ENCODE data around the gene TMEM184A. TPM values are rescaled to one million over a fixed set of nuclear protein-coding genes. Genes with fewer than 3 reads are reported as not detected.

The TMEM184A gene
- polyA plus RNA-seq, 1 donor from 2014 or later: 0.08 TPM

DNA sequence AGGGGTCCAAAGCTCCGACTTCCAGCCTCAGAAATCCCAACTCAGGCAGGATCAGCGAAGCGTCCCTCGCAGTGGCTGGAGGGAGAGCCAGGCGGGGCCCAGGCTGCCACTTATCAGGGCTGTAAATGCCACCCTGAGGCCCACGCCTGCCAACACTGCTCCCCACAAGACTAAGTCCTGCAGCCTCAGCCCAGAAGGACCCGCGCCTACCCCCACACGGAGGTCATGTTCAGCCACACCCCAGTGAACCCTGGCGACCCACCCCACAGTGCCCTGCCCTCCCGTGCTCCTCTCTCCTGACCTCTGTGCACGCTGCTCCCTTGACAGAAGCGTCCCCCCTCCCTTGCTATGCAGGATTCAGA lies 10.7 kb upstream of the TMEM184A start:
- Mint-ChIP-seq H3K9me3 (no peaks in the 10 kb centered on the region), H3K36me3 (no peaks in the 10 kb centered on the region), H3K27ac (no peak overlapping the region), H3K4me1 (peaks cover 9 to 12% (median 9%) of the 10 kb centered on the region in 3 donors), H3K27me3 (peaks cover 3% of the 10 kb centered on the region), H3K4me3 (peak overlapping the region in 1 of 4 donors; percentile 99)

- Mint-ChIP-seq H3K4me1 (peaks cover 4 to 6% (median 5%) of the 10 kb centered on the region in 3 donors), H3K27ac (no peak overlapping the region), H3K27me3 (peaks cover 3% of the 10 kb centered on the region), H3K36me3 (no peaks in the 10 kb centered on the region), H3K9me3 (no peaks in the 10 kb centered on the region), H3K4me3 (peak overlapping the region in 1 of 4 donors; percentile 65)
Measured at GRCh38 chr7:1564603-1565022, 8.6 kb upstream of the TMEM184A start.

GRCh38 chr7:1563981-1564602 lies 8.1 kb upstream of the TMEM184A start:
- no peak overlapping the region for H3K27ac Mint-ChIP-seq
- H3K4me3 Mint-ChIP-seq: peak overlapping the region in 2 of 4 donors; percentile 17 to 65

GRCh38 chr7:1562597-1563051 lies 6.6 kb upstream of the TMEM184A start:
- Mint-ChIP-seq H3K36me3 (no peaks in the 10 kb centered on the region), H3K4me3 (no peak overlapping the region), H3K27me3 (peaks cover 3% of the 10 kb centered on the region), H3K9me3 (no peaks in the 10 kb centered on the region), H3K27ac (no peak overlapping the region), H3K4me1 (no peaks in the 10 kb centered on the region)

More at GRCh38 chr7:1563981-1564602, 8.1 kb upstream of the TMEM184A start:
- H3K4me1 Mint-ChIP-seq: peaks cover 2 to 4% (median 3%) of the 10 kb centered on the region in 3 donors
- no peaks in the 10 kb centered on the region for H3K36me3 Mint-ChIP-seq
- H3K27me3 Mint-ChIP-seq: peaks cover 3% of the 10 kb centered on the region
- H3K9me3 Mint-ChIP-seq: no peaks in the 10 kb centered on the region

GRCh38 chr7:1562116-1562515 lies 6.1 kb upstream of the TMEM184A start:
- H3K4me3 Mint-ChIP-seq: peak overlapping the region in 1 of 4 donors; percentile 10
- H3K27me3 Mint-ChIP-seq: peaks cover 3% of the 10 kb centered on the region
- H3K36me3 Mint-ChIP-seq: no peaks in the 10 kb centered on the region
- H3K4me1 Mint-ChIP-seq: no peaks in the 10 kb centered on the region
- no peaks in the 10 kb centered on the region for H3K9me3 Mint-ChIP-seq
- no peak overlapping the region for H3K27ac Mint-ChIP-seq

DNA sequence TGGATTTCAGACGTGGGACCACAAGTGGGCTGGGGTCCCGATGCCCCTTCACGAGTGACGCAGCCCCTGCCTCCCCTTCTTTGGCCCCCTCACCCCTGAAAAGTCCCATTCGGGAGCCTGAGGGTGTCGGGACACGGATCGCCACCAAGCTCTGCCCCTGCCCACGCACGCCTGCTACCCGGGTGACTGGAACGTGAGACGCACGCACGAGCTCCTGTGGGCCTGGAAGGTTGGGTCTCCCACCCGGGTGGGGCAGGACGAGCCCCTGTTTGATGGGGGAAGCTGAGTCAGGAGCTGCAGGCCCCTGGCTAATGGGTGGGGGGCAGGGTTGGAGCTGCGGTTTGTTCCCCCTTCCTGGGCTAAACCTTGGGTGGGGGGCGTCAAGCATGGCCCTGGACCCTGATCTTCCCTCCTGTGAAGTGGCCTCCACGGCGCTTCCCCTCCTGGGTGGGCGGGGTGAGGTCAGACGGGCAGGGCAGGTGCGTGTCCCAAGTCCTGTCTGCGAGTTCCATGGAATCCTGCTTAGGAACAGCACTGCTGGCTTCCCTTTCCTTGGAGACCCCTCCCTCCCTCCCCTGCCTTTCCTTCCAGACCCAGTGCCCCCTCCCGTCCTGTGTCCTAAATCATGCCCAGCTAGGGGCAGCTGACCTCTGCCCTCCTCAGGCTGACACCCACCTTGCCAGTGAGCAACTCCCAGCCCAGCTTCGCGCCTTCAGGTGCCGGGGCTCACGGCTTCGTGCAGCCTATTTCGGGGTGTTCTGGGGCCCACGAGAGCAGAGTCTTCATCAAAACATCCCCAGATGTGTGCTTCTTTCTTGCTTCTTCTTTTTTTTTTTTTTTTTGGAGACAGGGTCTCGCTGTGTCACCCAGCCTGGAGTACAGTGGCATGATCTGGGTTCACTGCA lies 5.3 kb upstream of the TMEM184A start:
- Mint-ChIP-seq H3K9me3 (no peaks in the 10 kb centered on the region), H3K27ac (no peak overlapping the region), H3K4me1 (peaks cover 0 to 1% (median 0%) of the 10 kb centered on the region in 3 donors), H3K27me3 (peaks cover 5% of the 10 kb centered on the region), H3K36me3 (no peaks in the 10 kb centered on the region), H3K4me3 (peak overlapping the region in 1 of 4 donors; percentile 10)

DNA sequence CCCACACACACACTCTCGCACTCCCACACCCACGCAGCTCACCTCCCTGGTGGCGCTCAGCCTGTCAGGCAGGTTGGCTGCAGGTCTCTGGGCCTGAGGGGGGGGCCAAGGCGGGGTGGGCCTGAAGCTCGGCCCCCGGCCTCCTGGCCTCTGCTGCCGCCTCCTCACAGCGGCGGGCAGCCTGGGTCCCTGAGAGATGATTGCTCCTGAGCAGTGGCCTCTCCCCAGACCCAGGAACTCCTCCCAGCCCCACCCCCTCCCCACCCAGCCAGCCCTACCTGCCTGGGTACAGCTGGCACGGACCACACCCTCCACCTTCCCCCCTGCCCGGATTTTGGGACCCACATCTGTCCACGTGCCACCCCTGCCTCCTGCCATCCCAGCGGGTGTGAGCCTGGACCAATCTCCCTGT lies 4.6 kb upstream of the TMEM184A start:
- H3K4me1 Mint-ChIP-seq: peaks cover 0 to 2% (median 0%) of the 10 kb centered on the region in 3 donors
- no peak overlapping the region for H3K4me3 Mint-ChIP-seq
- no peaks in the 10 kb centered on the region for H3K9me3 Mint-ChIP-seq
- H3K27ac Mint-ChIP-seq: no peak overlapping the region
- peaks cover 5% of the 10 kb centered on the region for H3K27me3 Mint-ChIP-seq
- H3K36me3 Mint-ChIP-seq: no peaks in the 10 kb centered on the region

GRCh38 chr7:1559626-1560590 lies 3.9 kb upstream of the TMEM184A start:
- no peaks in the 10 kb centered on the region for H3K9me3 Mint-ChIP-seq
- no peak overlapping the region for H3K4me3 Mint-ChIP-seq
- H3K27me3 Mint-ChIP-seq: peaks cover 5% of the 10 kb centered on the region
- H3K27ac Mint-ChIP-seq: no peak overlapping the region
- no peaks in the 10 kb centered on the region for H3K36me3 Mint-ChIP-seq
- peaks cover 0 to 2% (median 0%) of the 10 kb centered on the region in 3 donors for H3K4me1 Mint-ChIP-seq

DNA sequence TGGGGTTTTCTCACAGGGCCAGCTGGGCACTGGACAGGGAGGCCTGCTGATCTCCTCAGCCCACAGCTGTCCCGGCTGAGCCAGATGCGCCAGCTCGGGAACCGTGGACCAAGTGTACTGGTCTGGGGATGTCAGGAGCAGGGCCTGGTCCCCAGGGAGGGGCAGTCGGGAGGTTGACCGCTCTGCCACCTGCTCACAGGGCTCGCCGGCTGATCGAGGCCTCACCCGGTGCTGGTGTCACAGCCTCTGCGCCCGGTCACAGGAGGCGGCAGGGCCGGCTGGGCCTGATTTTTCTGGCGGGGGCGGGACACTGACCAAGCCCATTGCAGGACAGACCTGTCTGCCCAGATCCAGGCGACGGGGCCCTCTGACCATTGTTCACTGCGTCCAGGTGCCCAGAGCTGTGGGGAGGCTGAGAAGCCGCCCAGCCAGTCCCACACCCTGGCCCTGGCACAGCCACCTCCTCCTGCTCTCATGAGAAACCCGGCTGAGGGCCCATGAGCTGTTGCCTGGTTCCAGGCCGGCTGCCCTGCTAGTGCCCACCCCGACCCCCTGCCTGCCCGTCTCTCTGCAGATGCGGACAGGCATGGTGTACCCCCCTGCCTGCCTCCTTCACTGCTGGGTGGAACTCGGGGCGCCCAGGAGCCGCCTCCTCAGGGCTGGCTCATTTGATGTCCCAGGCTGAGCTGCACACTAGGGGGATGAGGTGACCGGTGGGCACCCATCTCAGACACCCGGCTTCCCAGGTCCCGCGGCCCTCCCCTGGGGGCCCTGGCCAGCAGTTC lies 3.0 kb upstream of the TMEM184A start:
- Mint-ChIP-seq H3K36me3 (no peaks in the 10 kb centered on the region), H3K27me3 (peaks cover 5% of the 10 kb centered on the region), H3K27ac (no peak overlapping the region), H3K4me3 (peak overlapping the region in 1 of 4 donors; percentile 55), H3K4me1 (peaks cover 0 to 2% (median 0%) of the 10 kb centered on the region in 3 donors), H3K9me3 (no peaks in the 10 kb centered on the region)

DNA sequence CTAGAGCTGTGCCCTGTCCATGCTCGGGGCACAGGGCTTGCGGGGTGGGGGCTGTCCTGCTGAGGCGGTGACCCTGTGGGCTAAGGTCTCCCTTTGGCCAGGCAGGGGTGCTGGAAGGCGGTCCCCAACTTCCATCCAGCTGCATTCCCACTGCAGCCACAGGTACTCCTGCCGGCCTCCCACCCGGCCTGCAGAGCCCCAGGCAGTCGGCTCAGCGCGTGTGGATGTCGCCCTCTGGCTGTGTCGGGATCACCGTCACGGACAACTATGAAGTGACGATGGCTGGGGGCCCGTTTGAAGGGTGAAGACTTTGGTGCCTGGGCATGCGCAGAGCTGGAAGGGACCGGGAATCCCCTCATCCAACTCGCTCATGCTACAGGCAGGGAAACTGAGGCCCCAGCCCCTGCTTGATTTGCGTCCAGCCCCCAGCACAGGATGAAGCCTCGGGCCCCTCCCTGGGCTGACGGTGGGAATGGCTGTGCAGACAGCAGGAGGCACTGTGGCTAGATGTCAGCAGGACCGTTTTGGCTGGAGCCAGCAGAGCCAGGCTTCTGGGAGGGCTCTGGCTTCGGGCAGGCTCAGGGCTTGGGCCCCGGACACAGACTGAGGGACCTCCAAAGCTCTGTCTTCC lies 2.3 kb upstream of the TMEM184A start:
- peaks cover 5% of the 10 kb centered on the region for H3K27me3 Mint-ChIP-seq
- H3K4me1 Mint-ChIP-seq: peaks cover 0 to 2% (median 0%) of the 10 kb centered on the region in 3 donors
- H3K4me3 Mint-ChIP-seq: no peak overlapping the region
- H3K36me3 Mint-ChIP-seq: no peaks in the 10 kb centered on the region
- H3K9me3 Mint-ChIP-seq: no peaks in the 10 kb centered on the region
- H3K27ac Mint-ChIP-seq: no peak overlapping the region

- Mint-ChIP-seq H3K9me3 (no peaks in the 10 kb centered on the region), H3K36me3 (no peaks in the 10 kb centered on the region), H3K27me3 (peaks cover 5% of the 10 kb centered on the region), H3K27ac (no peak overlapping the region), H3K4me3 (no peak overlapping the region), H3K4me1 (peaks cover 0 to 2% (median 0%) of the 10 kb centered on the region in 3 donors)
Measured at GRCh38 chr7:1557771-1558170, 1.8 kb upstream of the TMEM184A start.

GRCh38 chr7:1557006-1557405 lies 1.0 kb upstream of the TMEM184A start:
- peaks cover 0 to 2% (median 0%) of the 10 kb centered on the region in 3 donors for H3K4me1 Mint-ChIP-seq
- H3K27me3 Mint-ChIP-seq: peaks cover 4% of the 10 kb centered on the region
- H3K27ac Mint-ChIP-seq: no peak overlapping the region
- H3K9me3 Mint-ChIP-seq: no peaks in the 10 kb centered on the region
- no peaks in the 10 kb centered on the region for H3K36me3 Mint-ChIP-seq
- H3K4me3 Mint-ChIP-seq: no peak overlapping the region

- no peaks in the 10 kb centered on the region for H3K36me3 Mint-ChIP-seq
- no peaks in the 10 kb centered on the region for H3K9me3 Mint-ChIP-seq
- peaks cover 0 to 2% (median 0%) of the 10 kb centered on the region in 3 donors for H3K4me1 Mint-ChIP-seq
- H3K27ac Mint-ChIP-seq: no peak overlapping the region
- peaks cover 4% of the 10 kb centered on the region for H3K27me3 Mint-ChIP-seq
- no peak overlapping the region for H3K4me3 Mint-ChIP-seq
Measured at GRCh38 chr7:1555046-1555812, 776 bp downstream of the TMEM184A start.

Measured in IgD-negative memory B cell (primary cell).